Left ventricle myocardium inferior (tissue), 1 donor: ENCODE data around the gene RAD51AP1. TPM values are rescaled to one million over a fixed set of nuclear protein-coding genes. Genes with fewer than 3 reads are reported as not detected.

Experiments used
- DNase-seq: peaks from one replicate; pipeline ENCODE4 v3.0.0-alpha.2; 2020
- H3K27ac ChIP-seq: fragments of 200-600 bp; replicated peaks from 2 replicates; pipeline ENCODE4 v1.8.0; 2021
- H3K27me3 ChIP-seq: fragments of 200-600 bp; 2 replicates; pipeline ENCODE4 v1.8.0; 2021; ENCODE audit warnings: low read depth
- H3K36me3 ChIP-seq: fragments of 200-600 bp; 2 replicates; pipeline ENCODE4 v1.8.0; 2021
- H3K4me1 ChIP-seq: fragments of 200-600 bp; 2 replicates; pipeline ENCODE4 v1.8.0; 2021
- H3K4me3 ChIP-seq: fragments of 200-600 bp; 2 replicates; pipeline ENCODE4 v1.8.0; 2021; ENCODE audit warnings: mild to moderate bottlenecking, moderate library complexity
- H3K9me3 ChIP-seq: fragments of 200-600 bp; replicated peaks from 2 replicates; pipeline ENCODE4 v1.8.0; 2021
- CTCF ChIP-seq: fragments of 200-600 bp; IDR thresholded peaks from 2 replicates; pipeline ENCODE4 v1.8.0; 2021; ENCODE audit warnings: antibody characterized with exemption, mild to moderate bottlenecking, borderline replicate concordance
- intact Hi-C: fragments of 100-400 bp; cut with micrococcal nuclease; formaldehyde crosslinking; loops from one replicate; pipeline ENCODE4 v1.11.0; 2022
- total RNA-seq: library from RNA; stranded (reverse); fragmentation: NEBNext Ultra II Directional; extraction: Animal tissue kit (Norgen Biotek cat#: 25700); gene quantifications from one replicate; pipeline ENCODE4 v1.2.1, GENCODE V29; 2021
- donor health status: DM: no; HTN: yes; CAD: no; lungs with severe emphysema.

RAD51AP1 gene
- total RNA-seq, 1 donor from 2014 or later, result 1.2 TPM

DNA sequence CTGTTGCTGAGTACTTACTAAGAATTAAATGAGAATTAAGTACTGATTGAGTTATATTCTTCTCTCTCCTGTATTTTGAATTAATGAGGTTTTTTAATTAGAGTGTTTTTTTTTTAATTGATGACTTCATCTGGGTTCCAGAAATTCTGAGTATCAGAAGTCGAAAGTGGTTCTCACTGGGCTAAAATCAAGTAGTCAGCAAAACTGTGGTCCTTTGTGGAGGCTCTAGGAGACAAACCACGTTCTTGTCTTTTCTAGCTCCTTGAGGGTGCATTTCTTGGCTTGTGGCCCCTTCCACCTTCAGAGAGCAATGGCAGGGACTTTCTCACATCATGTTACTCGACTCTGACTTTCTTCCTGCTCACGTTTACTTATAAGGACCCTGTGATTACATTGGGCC lies 15.3 kb downstream of the RAD51AP1 start:
- no peak for DNase-seq
- Histone ChIP-seq H3K4me3 (no peak overlapping the region), H3K36me3 (no peaks in the 10 kb centered on the region), H3K27ac (no peak overlapping the region), H3K27me3 (no peaks in the 10 kb centered on the region), H3K4me1 (peaks cover 13% of the 10 kb centered on the region), H3K9me3 (no peaks in the 10 kb centered on the region)
- intact Hi-C loops, result no loop called here
- TF ChIP-seq CTCF, result no peak

DNA sequence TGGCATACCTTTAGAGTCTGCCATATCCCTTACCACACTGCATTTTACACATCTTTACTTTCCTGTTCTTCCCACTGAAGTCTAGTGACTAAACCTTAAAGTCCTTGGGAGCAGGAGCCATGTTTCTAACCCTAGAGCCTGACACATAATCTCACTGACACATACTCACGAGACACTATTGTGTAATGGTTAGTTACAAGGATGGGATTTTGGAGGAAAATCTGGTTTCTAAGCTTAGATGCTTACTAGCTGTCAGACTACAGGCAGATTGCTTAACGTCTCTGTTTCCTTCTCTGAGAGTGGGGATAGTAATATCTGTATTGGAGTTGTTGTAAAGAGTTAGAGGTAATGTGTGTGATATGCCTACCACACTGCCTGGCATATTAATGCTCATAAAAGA lies 17.1 kb downstream of the RAD51AP1 start:
- Histone ChIP-seq H3K36me3 (no peaks in the 10 kb centered on the region), H3K4me3 (no peak overlapping the region), H3K9me3 (no peaks in the 10 kb centered on the region), H3K27ac (no peak overlapping the region), H3K27me3 (no peaks in the 10 kb centered on the region), H3K4me1 (peaks cover 13% of the 10 kb centered on the region)
- no peak for DNase-seq
- no peak for TF ChIP-seq CTCF
- intact Hi-C loops, result no loop called here

GRCh38 chr12:4556735-4557530 lies 18.2 kb downstream of the RAD51AP1 start:
- Histone ChIP-seq H3K36me3 (no peaks in the 10 kb centered on the region), H3K27ac (no peak overlapping the region), H3K4me3 (no peak overlapping the region), H3K9me3 (no peaks in the 10 kb centered on the region), H3K27me3 (peaks cover 1% of the 10 kb centered on the region), H3K4me1 (peaks cover 18% of the 10 kb centered on the region)
- intact Hi-C loops, result no loop called here
- no peak for DNase-seq
- TF ChIP-seq CTCF, result no peak

DNA sequence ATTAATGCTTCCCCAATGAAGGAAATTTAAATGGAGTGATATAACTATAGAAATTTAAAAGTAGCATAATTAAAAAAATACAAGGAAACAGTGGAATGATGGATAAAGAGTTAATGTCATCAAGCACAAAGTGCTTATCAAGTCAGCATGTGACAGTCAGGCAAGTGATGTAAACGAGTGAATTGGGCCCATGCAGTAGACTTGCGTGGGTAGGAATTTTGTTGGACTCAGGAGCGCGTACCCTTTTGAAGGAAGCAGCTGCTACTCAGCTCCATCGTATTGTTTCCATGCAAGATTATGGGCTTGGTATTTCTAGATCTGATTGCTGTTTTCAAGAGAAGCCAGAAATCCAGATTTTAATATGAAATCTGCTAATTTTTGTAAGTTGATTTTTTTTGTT lies 18.9 kb downstream of the RAD51AP1 start:
- DNase-seq, result no peak
- H3K9me3 ChIP-seq, result no peaks in the 10 kb centered on the region
- peaks cover 8% of the 10 kb centered on the region for H3K27me3 ChIP-seq
- peaks cover 24% of the 10 kb centered on the region for H3K4me1 ChIP-seq
- TF ChIP-seq CTCF, result no peak
- intact Hi-C loops, result no loop called here
- H3K27ac ChIP-seq, result no peak overlapping the region
- no peak overlapping the region for H3K4me3 ChIP-seq
- H3K36me3 ChIP-seq, result no peaks in the 10 kb centered on the region

- intact Hi-C loops, result no loop called here
- Histone ChIP-seq H3K36me3 (no peaks in the 10 kb centered on the region), H3K4me3 (no peak overlapping the region), H3K27me3 (peaks cover 14% of the 10 kb centered on the region), H3K4me1 (peaks cover 24% of the 10 kb centered on the region), H3K27ac (no peak overlapping the region), H3K9me3 (no peaks in the 10 kb centered on the region)
- no peak for TF ChIP-seq CTCF
- DNase-seq, result no peak
Observed at GRCh38 chr12:4558171-4558570, 19.5 kb downstream of the RAD51AP1 start.
